ENCODE measurements around the gene SH2D3C.

The SH2D3C gene

DNA sequence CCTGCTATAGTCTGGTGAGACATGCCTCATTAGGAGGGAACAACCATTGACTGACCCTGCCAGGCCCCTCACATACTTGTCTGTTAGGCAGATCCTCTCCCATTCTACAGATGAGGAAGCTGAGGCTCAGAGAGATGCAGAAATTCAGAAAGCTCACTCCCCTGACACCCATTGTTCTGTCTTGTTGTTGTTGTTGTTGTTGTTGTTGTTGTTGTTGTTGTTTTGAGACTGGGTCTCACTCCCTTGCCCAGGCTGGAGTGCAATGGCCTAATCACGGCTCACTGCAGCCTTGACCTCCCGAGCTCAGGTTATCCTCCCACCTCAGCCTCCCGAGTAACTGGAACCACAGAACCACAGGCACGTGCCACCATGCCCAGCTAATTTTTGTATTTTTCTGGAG lies 84.8 kb downstream of the SH2D3C start:
- no peak for DNase-seq

DNA sequence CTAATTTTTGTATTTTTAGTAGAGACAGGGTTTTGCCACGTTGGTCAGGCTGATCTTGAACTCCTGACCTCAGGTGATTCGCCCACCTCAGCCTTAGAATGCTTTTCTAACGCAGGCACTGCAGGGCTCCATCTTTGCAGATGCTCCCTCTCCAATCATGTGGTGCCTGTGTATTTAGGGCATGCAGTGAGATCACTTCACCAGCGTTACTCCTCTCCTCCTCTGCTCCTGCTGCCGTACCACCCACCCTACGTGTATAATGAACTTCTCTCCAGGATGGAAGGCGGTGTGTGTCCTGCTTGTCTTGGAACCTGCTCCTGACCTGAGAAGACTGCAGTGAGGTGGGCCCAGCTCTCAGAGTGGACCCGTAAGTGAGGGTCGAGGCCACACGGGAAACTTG lies 85.3 kb downstream of the SH2D3C start:
- DNase-seq = no peak

DNA sequence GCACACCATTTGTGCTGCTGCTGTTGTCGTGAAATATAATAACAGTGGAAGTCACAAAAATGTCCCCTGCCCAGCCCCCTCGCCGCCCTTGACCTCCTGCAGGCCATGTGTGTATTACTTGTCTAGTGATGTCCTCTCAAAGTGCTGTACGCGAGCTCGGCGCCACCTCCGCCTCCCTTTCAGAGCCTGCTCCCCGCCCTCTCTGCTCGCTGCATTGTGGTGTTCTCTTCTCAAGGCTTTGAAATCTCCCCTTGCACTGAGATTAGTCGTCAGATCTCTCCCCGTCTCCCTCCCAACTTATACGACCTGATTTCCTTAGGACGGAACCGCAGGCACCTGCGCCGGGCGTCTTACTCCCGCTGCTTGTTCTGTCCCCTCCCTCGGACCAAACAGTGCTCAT lies 86.4 kb downstream of the SH2D3C start:
- DNase-seq = no peak

DNA sequence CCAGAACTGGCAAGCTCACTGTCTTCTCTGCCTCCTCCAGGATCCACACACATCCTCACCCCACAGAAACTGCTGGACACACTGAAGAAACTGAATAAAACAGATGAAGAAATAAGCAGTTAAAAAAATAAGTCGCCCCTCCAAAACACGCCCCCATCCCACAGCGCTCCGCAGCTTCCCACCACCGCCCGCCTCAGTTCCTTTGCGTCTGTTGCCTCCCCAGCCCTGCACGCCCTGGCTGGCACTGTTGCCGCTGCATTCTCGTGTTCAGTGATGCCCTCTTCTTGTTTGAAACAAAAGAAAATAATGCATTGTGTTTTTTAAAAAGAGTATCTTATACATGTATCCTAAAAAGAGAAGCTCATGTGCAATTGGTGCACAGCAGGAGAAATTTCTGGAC lies 87.7 kb downstream of the SH2D3C start:
- DNase-seq = no peak

DNA sequence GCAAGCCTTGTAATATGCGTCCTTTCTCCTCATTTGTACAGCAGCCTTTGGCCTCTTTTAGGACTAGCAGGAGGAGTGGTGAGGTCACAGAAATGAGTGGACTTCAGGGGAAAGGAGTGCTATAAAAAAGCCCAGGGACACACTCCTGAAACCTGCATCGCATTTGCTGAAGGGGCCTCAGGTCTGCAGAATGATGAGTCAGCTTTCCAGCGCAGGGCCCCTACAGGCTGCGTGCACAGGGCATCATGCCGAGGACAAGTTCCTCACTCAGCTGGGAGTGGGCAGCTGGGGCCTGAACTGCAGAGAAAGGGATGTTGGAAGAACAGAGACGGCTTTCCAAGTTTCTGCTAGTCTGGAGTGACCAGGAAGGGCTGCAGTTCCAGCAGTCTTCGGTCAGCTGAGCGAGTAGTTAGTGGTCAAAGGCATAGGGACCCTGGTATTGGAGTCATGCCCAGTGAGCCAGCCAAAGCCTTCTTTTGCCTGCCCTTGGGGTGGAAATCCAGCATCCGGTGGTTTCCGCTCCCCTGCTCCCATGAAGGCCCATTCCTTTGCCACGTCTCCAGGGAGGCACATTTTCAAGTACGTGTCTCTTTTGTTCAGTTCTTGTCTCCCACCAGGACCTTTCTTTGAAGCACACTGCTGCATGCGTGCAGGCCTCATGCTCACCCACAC lies 89.0 kb downstream of the SH2D3C start:
- DNase-seq = no peak
